AG04449 (cell line): ENCODE measurements around the gene CCDC102A.

Experiments
- CTCF ChIA-PET: fragments of 350-600 bp; formaldehyde crosslinking; extraction: SDS; loops from one replicate; lab custom pipeline; 2021; ENCODE audit warnings: antibody characterized with exemption; lab: Yijun Ruan, JAX
- POLR2A ChIA-PET: fragments of 400-600, 350-600 bp; formaldehyde crosslinking; extraction: SDS; loops from one replicate; lab custom pipeline; 2020; ENCODE audit warnings: antibody characterized with exemption, inconsistent platforms; lab: Yijun Ruan, JAX
- DNase-seq: peaks from one replicate; pipeline ENCODE4 v3.0.0-alpha.2; 2010; ENCODE audit warnings: low read depth, low spot score
- H3K4me3 ChIP-seq: 2 replicates; pipeline ENCODE4 v1.5.1; 2011; ENCODE audit warnings: low read depth, mild to moderate bottlenecking, control low read depth, low read length
- CTCF ChIP-seq: IDR thresholded peaks from one replicate; pipeline ENCODE4 v1.5.1; 2011; ENCODE audit warnings: mild to moderate bottlenecking, moderate library complexity, low read length, control low read depth, inconsistent platforms; ENCODE audit not compliant: insufficient read depth; ENCODE audit errors: missing control alignments

CCDC102A gene

GRCh38 chr16:57567691-57568090 lies 31.3 kb upstream of the CCDC102A start:
- no peak overlapping the region for H3K4me3 ChIP-seq
- DNase-seq, result no peak
- ChIA-PET CTCF (no interaction called here), POLR2A (no interaction called here)
- TF ChIP-seq CTCF, result no peak

- CTCF ChIA-PET, result interaction anchor here (2.0 to 3.2 kb wide), 3 partner anchors 10 to 82 kb away, joined by 4 to 22 read pairs (median 13); no protein-coding TSS in a partner anchor
- no peak for DNase-seq
- POLR2A ChIA-PET, result no interaction called here
- H3K4me3 ChIP-seq, result no peak overlapping the region
- TF ChIP-seq CTCF, result no peak
Observed at GRCh38 chr16:57566436-57566835, 30.1 kb upstream of the CCDC102A start.

GRCh38 chr16:57565461-57565860 lies 29.1 kb upstream of the CCDC102A start:
- ChIA-PET CTCF (interaction anchor here (2.0 to 3.2 kb wide), 4 partner anchors 11 to 83 kb away, joined by 4 to 22 read pairs (median 10); no protein-coding TSS in a partner anchor), POLR2A (no interaction called here)
- TF ChIP-seq CTCF, result no peak
- DNase-seq, result no peak
- H3K4me3 ChIP-seq, result no peak overlapping the region

- TF ChIP-seq CTCF, result no peak
- DNase-seq, result no peak
- POLR2A ChIA-PET, result no interaction called here
- H3K4me3 ChIP-seq, result no peak overlapping the region
- CTCF ChIA-PET, result interaction anchor here (1.0 to 3.2 kb wide), 5 partner anchors 11 to 84 kb away, joined by 4 to 22 read pairs (median 6); no protein-coding TSS in a partner anchor
Observed at GRCh38 chr16:57564571-57565270, 28.4 kb upstream of the CCDC102A start.

- no peak for TF ChIP-seq CTCF
Observed at GRCh38 chr16:57563761-57564160, 27.4 kb upstream of the CCDC102A start.

GRCh38 chr16:57563487-57563750 lies 27.0 kb upstream of the CCDC102A start:
- ChIA-PET CTCF (interaction anchor here (3.1 kb wide), 1 partner anchor 12 kb away, joined by 14 read pairs; no protein-coding TSS in a partner anchor), POLR2A (no interaction called here)
- H3K4me3 ChIP-seq, result no peak overlapping the region
- no peak for TF ChIP-seq CTCF
- no peak for DNase-seq

More at GRCh38 chr16:57563761-57564160, 27.4 kb upstream of the CCDC102A start:
- no peak overlapping the region for H3K4me3 ChIP-seq
- DNase-seq, result no peak
- ChIA-PET CTCF (interaction anchor here (2.3 to 3.1 kb wide), 2 partner anchors 12 to 27 kb away, joined by 6 to 14 read pairs; no protein-coding TSS in a partner anchor), POLR2A (no interaction called here)
